IMR-90 (cell line): ENCODE data around the gene SYNE3. TPM values are rescaled to one million over a fixed set of nuclear protein-coding genes. Genes with fewer than 3 reads are reported as not detected.

Source experiments
- polyA plus RNA-seq, 3 experiments: library from polyadenylated mRNA; depleted of rRNA; stranded (reverse); fragments of >200 nt; gene quantifications; 2 replicates each; pipeline ENCODE4 v1.2.3, GENCODE V29; 2012; ENCODE audit warnings: low replicate concordance in 1 of 3
- total RNA-seq: library from RNA; depleted of rRNA; stranded (reverse); fragments of >200 nt; gene quantifications from 2 replicates; pipeline ENCODE4 v1.2.3, GENCODE V29; 2012
- TF ChIP-seq, protein P1 (sequence below): fragments of 150-350 bp; IDR thresholded peaks from 2 replicates; pipeline ENCODE4 v1.6.1; 2016; ENCODE audit warnings: low read depth, mild to moderate bottlenecking, low read length, moderate library complexity, borderline replicate concordance

Gene SYNE3
- total and polyA plus RNA-seq, 2 of the 4 experiments (the other 2 are of a cell fraction): 2.9 to 5.0 TPM

GRCh38 chr14:95505030-95505589 lies 11.3 kb downstream of the SYNE3 start (continued):
- TF ChIP-seq, protein P1, sequence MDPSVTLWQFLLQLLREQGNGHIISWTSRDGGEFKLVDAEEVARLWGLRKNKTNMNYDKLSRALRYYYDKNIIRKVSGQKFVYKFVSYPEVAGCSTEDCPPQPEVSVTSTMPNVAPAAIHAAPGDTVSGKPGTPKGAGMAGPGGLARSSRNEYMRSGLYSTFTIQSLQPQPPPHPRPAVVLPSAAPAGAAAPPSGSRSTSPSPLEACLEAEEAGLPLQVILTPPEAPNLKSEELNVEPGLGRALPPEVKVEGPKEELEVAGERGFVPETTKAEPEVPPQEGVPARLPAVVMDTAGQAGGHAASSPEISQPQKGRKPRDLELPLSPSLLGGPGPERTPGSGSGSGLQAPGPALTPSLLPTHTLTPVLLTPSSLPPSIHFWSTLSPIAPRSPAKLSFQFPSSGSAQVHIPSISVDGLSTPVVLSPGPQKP: no peak
